K562 (cell line): Measurements from ENCODE around the gene OLFML3.

ENCODE experiments used
- CTCF ChIP-seq, 3 experiments: IDR thresholded peaks in 2 of 3; conservative IDR thresholded peaks in 1 of 3; 2 replicates each; pipeline ENCODE4 v1.5.1; 2011 to 2012; ENCODE audit warnings: low read length in 3 of 3, mild to moderate bottlenecking in 3 of 3, control low read depth in 2 of 3, improper control_type of control experiment in 1 of 3, inconsistent platforms in 1 of 3, low read depth in 1 of 3, mixed read lengths in 1 of 3, moderate library complexity in 1 of 3; ENCODE audit not compliant: insufficient read depth in 2 of 3
- EP300 ChIP-seq: IDR thresholded peaks from 2 replicates; pipeline ENCODE4 v1.6.1; 2012; ENCODE audit warnings: low read length, improper control_type of control experiment
- FOSL1 ChIP-seq: fragments of 200-800 bp; sonication (Bioruptor generic); conservative IDR thresholded peaks from 2 replicates; pipeline ENCODE4 v1.6.1; 2016; ENCODE audit warnings: missing genetic modification characterization, missing compliant biosample characterization
- HCFC1 ChIP-seq: IDR thresholded peaks from 2 replicates; pipeline ENCODE4 v1.6.1; 2012; ENCODE audit warnings: low read depth, low read length, improper control_type of control experiment
- NR0B1 ChIP-seq: fragments of 450-650 bp; IDR thresholded peaks from one replicate; pipeline ENCODE4 v1.6.1; 2018; ENCODE audit warnings: mild to moderate bottlenecking, moderate library complexity; ENCODE audit not compliant: partially characterized antibody
- RBFOX2 ChIP-seq: fragments of 200-400 bp; formaldehyde crosslinking; IDR thresholded peaks from 2 replicates; pipeline ENCODE4 v1.6.1; 2017; ENCODE audit warnings: low read depth, mild to moderate bottlenecking, low read length, moderate library complexity
- RBM17 ChIP-seq: fragments of 200-400 bp; formaldehyde crosslinking; IDR thresholded peaks from 2 replicates; pipeline ENCODE4 v1.6.1; 2017; ENCODE audit warnings: low read depth, mild to moderate bottlenecking, low read length, borderline replicate concordance
- SPI1 ChIP-seq: IDR thresholded peaks from 2 replicates; pipeline ENCODE4 v1.6.1; 2011; ENCODE audit warnings: low read depth, low read length, control low read depth, borderline replicate concordance
- YY1 ChIP-seq, 3 experiments: IDR thresholded peaks; 2 replicates each; pipeline ENCODE4 v1.6.1; 2011; ENCODE audit warnings: low read length in 2 of 3, mild to moderate bottlenecking in 2 of 3, moderate library complexity in 2 of 3, borderline replicate concordance in 1 of 3, control low read depth in 1 of 3, low read depth in 1 of 3; ENCODE audit not compliant: insufficient read depth in 3 of 3, insufficient replicate concordance in 2 of 3, control insufficient read depth in 1 of 3, insufficient read length in 1 of 3; ENCODE audit errors: extremely low read depth in 1 of 3
- ZBTB11 ChIP-seq, 3 experiments: fragments of 200-800 bp in 1 of 3; fragments of 250-450 bp in 1 of 3; fragments of 450-650 bp in 1 of 3; sonication (Bioruptor Pico) in 1 of 3; sonication (Bioruptor generic) in 1 of 3; formaldehyde crosslinking in 1 of 3; IDR thresholded peaks; 2 replicates each; pipeline versions ENCODE4 v1.6.1 to v1.8.0; 2016 to 2022; ENCODE audit warnings: mild to moderate bottlenecking in 2 of 3, missing genetic modification characterization in 2 of 3, missing compliant biosample characterization in 1 of 3, moderate library complexity in 1 of 3
- ZNF282 ChIP-seq: sonication (generic); formaldehyde crosslinking; IDR thresholded peaks from 2 replicates; pipeline ENCODE4 v1.8.1; 2023; ENCODE audit warnings: missing genetic modification reagents

GRCh38 chr1:113983826-113984225 is 4.6 kb downstream of the OLFML3 start:
- TF ChIP-seq SPI1: no peak
- no peak for TF ChIP-seq ZNF282
- TF ChIP-seq RBM17: no peak
- no peak for TF ChIP-seq HCFC1
- no peak for TF ChIP-seq YY1 (IDR thresholded peaks at IDR 0.05; ENCODE audit: borderline replicate concordance in 1 of 3, control insufficient read depth in 1 of 3, extremely low read depth in 1 of 3, insufficient read depth in 3 of 3, insufficient read length in 1 of 3, insufficient replicate concordance in 2 of 3, low read depth in 1 of 3, low read length in 2 of 3)
- no peak for TF ChIP-seq CTCF (IDR thresholded peaks at IDR 0.05 in 2 of 3, conservative IDR thresholded peaks at IDR 0.05 in 1 of 3; ENCODE audit: insufficient read depth in 2 of 3, low read depth in 1 of 3, low read length in 3 of 3)
- no peak for TF ChIP-seq ZBTB11 (CRISPR knock-in tag; IDR thresholded peaks at IDR 0.05)
- TF ChIP-seq EP300: no peak
- TF ChIP-seq RBFOX2: no peak
- TF ChIP-seq FOSL1 (tag): no peak
- no peak for TF ChIP-seq NR0B1
